GM23248 (cell line): ENCODE results near the gene IPO4. TPM values are rescaled to one million over a fixed set of nuclear protein-coding genes. Genes with fewer than 3 reads are reported as not detected.

Source experiments
- DNase-seq: peaks from one replicate; pipeline ENCODE4 v3.0.0-alpha.2; 2015
- H2AFZ ChIP-seq: fragments of 200-600 bp; sonication (generic); 2 replicates; pipeline ENCODE4 v1.6.1; 2016; ENCODE audit warnings: antibody characterized with exemption
- H3F3A ChIP-seq: fragments of 200-600 bp; sonication (generic); 2 replicates; pipeline ENCODE4 v1.6.1; 2016; ENCODE audit warnings: mild to moderate bottlenecking, antibody characterized with exemption, mixed run types; ENCODE audit not compliant: insufficient read depth
- H3K27ac ChIP-seq: fragments of 200-600 bp; sonication (generic); 2 replicates; pipeline ENCODE4 v1.5.1; 2016; ENCODE audit warnings: mild to moderate bottlenecking
- H3K27me3 ChIP-seq: fragments of 200-600 bp; sonication (generic); replicated peaks from 2 replicates; pipeline ENCODE4 v1.6.1; 2016; ENCODE audit warnings: mild to moderate bottlenecking; ENCODE audit not compliant: insufficient read depth
- H3K36me3 ChIP-seq: fragments of 200-600 bp; sonication (generic); 2 replicates; pipeline ENCODE4 v1.6.1; 2016; ENCODE audit warnings: low read depth, mild to moderate bottlenecking
- H3K4me1 ChIP-seq: fragments of 200-600 bp; sonication (generic); 2 replicates; pipeline ENCODE4 v1.6.1; 2016; ENCODE audit warnings: mild to moderate bottlenecking; ENCODE audit not compliant: insufficient read depth
- H3K4me2 ChIP-seq: fragments of 200-600 bp; sonication (generic); one replicate; pipeline ENCODE4 v1.6.1; 2016; ENCODE audit warnings: mild to moderate bottlenecking; ENCODE audit not compliant: unreplicated experiment
- H3K4me3 ChIP-seq: fragments of 200-600 bp; sonication (generic); 2 replicates; pipeline ENCODE4 v1.5.1; 2016; ENCODE audit warnings: mild to moderate bottlenecking
- H3K79me2 ChIP-seq: fragments of 200-600 bp; sonication (generic); 2 replicates; pipeline ENCODE4 v1.6.1; 2016; ENCODE audit warnings: mild to moderate bottlenecking; ENCODE audit not compliant: insufficient read depth
- H3K9ac ChIP-seq: fragments of 200-600 bp; sonication (generic); 2 replicates; pipeline ENCODE4 v1.6.1; 2016; ENCODE audit warnings: mild to moderate bottlenecking
- H3K9me2 ChIP-seq: fragments of 200-600 bp; sonication (generic); 2 replicates; pipeline ENCODE4 v1.6.1; 2016; ENCODE audit warnings: mixed run types, mild to moderate bottlenecking, moderate library complexity; ENCODE audit not compliant: insufficient read depth
- H3K9me3 ChIP-seq: fragments of 200-600 bp; sonication (generic); one replicate; pipeline ENCODE4 v1.6.1; 2017; ENCODE audit warnings: low read depth
- H4K20me1 ChIP-seq: fragments of 200-600 bp; sonication (generic); 2 replicates; pipeline ENCODE4 v1.6.0; 2016; ENCODE audit not compliant: insufficient read depth
- EZH2 ChIP-seq: fragments of 200-600 bp; sonication (generic); IDR thresholded peaks from 2 replicates; pipeline ENCODE4 v1.6.1; 2018; ENCODE audit warnings: antibody characterized with exemption, mild to moderate bottlenecking; ENCODE audit not compliant: insufficient read depth, poor library complexity, severe bottlenecking
- EZH2phosphoT487 ChIP-seq: fragments of 200-600 bp; sonication (generic); IDR thresholded peaks from 2 replicates; pipeline ENCODE4 v1.6.1; 2018; ENCODE audit warnings: antibody characterized with exemption, moderate library complexity, mild to moderate bottlenecking, low read depth; ENCODE audit not compliant: insufficient read depth
- WGBS, 2 experiments: methylation state at CpG; one replicate each; pipeline ENCODE4 v1.1.6; 2015 to 2017; ENCODE audit warnings: low lambda C conversion rate in 2 of 2, low coverage in 1 of 2; ENCODE audit errors: missing lambda C conversion rate in 2 of 2; 5-methylcytosine and 5-hydroxymethylcytosine counted together
- in situ Hi-C: fragments of 300-500 bp; cut with MboI; formaldehyde crosslinking; loops from 2 replicates; pipeline ENCODE4 v1.15.0; 2020
- polyA plus RNA-seq: library from polyadenylated mRNA; unstranded; fragments of >200 nt; fragmentation: Nextera tagmentation; extraction: Ambion mirVana; gene quantifications from 2 replicates; pipeline ENCODE4 v1.2.1, GENCODE V29; 2016
- total RNA-seq: library from RNA; depleted of rRNA; stranded (reverse); fragments of >200 nt; shearing (Covaris generic); gene quantifications from 2 replicates; pipeline ENCODE4 v1.2.3, GENCODE V29; 2014

Gene IPO4
- total and polyA plus RNA-seq, 2 experiments from 2014 or later: 33.6 to 58.3 TPM

DNA sequence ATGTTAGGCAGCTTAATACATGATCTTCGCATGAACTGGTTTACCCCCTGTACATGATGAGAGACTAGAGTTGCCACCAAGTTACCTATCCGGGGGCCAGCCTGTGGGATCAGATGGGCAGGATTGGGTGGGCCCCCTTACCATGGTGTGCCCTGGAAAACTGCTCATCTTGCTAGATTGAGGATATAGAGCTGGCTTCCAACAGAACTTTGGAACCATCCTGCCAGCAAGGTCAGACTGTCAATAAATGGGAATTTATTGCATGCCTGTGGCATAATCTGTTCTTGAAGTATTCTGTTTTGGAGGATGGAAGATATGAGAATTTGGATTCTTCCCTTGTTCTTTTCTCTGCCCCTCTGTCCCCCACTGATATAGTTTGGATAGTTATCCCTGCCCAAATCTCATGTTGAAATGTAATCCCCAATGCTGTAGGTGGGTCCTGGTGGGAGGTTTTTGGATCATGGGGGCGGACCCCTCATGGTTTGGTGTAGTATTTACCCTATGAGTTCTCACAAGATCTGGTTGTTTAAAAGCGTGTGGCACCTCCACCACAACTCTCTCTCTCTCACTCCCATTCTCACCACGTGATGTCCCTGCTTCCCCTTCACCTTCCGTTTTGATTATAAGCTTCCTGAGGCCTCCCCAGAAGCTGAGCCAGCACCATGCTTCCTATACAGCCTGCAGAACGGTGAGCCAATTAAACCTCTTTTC, 10.4 kb upstream of the IPO4 start:
- H3K4me1 ChIP-seq: peaks cover 13% of the 10 kb centered on the region
- peaks cover 71% of the 10 kb centered on the region for H3K79me2 ChIP-seq
- no peak overlapping the region for H3K4me3 ChIP-seq
- H3K9me2 ChIP-seq: no peaks in the 10 kb centered on the region
- in situ Hi-C loops: no loop called here
- H3K9ac ChIP-seq: no peak overlapping the region
- no peak for DNase-seq
- peaks cover 6% of the 10 kb centered on the region; the same call in 1 of the 2 replicates for H3F3A ChIP-seq
- no peaks in the 10 kb centered on the region for H4K20me1 ChIP-seq
- no peaks in the 10 kb centered on the region for H3K27me3 ChIP-seq
- H3K4me2 ChIP-seq: no peak overlapping the region
- H3K36me3 ChIP-seq: peaks cover 4% of the 10 kb centered on the region; the same call in 1 of the 2 replicates
- no peaks in the 10 kb centered on the region for H3K9me3 ChIP-seq
- H3K27ac ChIP-seq: no peak overlapping the region
- TF ChIP-seq EZH2: no peak
- no peak for TF ChIP-seq EZH2phosphoT487
- 83 to 94% methylated on average over 7 of the region's 7 CpGs for WGBS, 2 experiments
- H2AFZ ChIP-seq: no peak overlapping the region

GRCh38 chr14:24197056-24197450, 8.4 kb upstream of the IPO4 start:
- Histone ChIP-seq H3K9me3 (no peaks in the 10 kb centered on the region), H3K4me2 (peak overlapping the region; percentile 99), H3K36me3 (peaks cover 4% of the 10 kb centered on the region; the same call in 1 of the 2 replicates), H3K9ac (no peak overlapping the region), H3K4me1 (peaks cover 13% of the 10 kb centered on the region), H4K20me1 (no peaks in the 10 kb centered on the region), H3K4me3 (peak overlapping the region; percentile 83; the same call in 1 of the 2 replicates), H3K79me2 (peaks cover 76% of the 10 kb centered on the region), H3K27ac (no peak overlapping the region), H3K9me2 (no peaks in the 10 kb centered on the region), H2AFZ (no peak overlapping the region), H3F3A (peaks cover 6% of the 10 kb centered on the region; the same call in 1 of the 2 replicates), H3K27me3 (no peaks in the 10 kb centered on the region)
- in situ Hi-C loops: no loop called here
- TF ChIP-seq EZH2: no peak
- 95 to 99% methylated on average over 1 to 2 of the region's 2 CpGs for WGBS, 2 experiments
- DNase-seq: no peak

DNA sequence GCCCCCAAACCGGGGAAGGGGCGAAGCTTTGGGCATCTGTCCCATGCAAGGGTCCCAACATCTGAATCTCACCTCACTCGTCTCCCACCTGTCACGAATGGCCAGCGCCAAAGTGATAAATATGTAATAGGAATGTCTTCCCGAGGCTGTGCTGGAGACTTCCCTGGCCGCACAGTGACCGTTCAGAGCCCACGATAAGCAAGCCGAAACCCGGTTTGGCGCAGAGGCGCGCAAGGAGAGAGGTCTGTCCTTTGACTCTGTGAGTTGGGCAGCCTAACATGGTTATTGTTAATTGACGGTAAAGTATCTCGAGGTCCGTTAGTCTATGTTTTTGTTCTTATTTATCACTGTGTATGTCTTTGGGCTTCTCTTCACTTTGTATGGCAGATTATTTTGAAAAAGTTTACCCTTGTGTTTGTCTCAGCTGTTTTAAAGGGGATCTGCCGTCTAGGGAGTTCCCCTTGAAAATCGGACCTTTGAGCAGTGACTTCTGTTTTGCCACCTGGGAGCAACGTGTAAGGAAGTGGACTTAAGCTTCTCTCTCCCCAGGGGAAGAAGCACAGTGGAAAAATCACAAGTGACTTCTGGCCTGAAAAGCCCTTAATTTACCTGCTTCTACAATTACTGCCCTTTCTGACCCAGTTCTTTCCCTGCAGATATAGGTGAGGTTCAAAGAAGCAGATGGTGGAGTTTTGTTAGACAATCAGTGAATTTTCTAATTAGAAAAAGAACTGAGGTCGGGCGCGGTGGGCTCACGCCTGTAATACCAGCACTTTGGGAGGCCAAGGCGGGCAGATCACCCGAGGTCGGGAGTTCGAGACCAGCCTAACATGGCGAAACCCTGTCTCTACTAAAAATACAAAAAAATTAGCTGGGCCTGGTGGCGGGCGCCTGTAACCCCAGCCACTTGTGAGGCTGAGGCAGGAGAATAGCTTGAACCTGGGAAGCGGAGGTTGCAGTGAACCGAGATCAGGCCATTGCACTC, 7.7 kb upstream of the IPO4 start:
- in situ Hi-C loops: no loop called here
- no peaks in the 10 kb centered on the region for H3K27me3 ChIP-seq
- peaks cover 83% of the 10 kb centered on the region for H3K79me2 ChIP-seq

More for the DNA sequence above, 7.7 kb upstream of the IPO4 start:
- peak overlapping the region; percentile 80 for H2AFZ ChIP-seq
- DNase-seq: peak; percentile 58
- no peaks in the 10 kb centered on the region for H3K9me3 ChIP-seq
- peaks cover 13% of the 10 kb centered on the region for H3K4me1 ChIP-seq
- H3F3A ChIP-seq: peaks cover 6% of the 10 kb centered on the region; the same call in 1 of the 2 replicates
- TF ChIP-seq EZH2 (no peak), EZH2phosphoT487 (no peak)
- no peaks in the 10 kb centered on the region for H4K20me1 ChIP-seq
- peaks cover 2% of the 10 kb centered on the region; the same call in 1 of the 2 replicates for H3K36me3 ChIP-seq
- peak overlapping the region; percentile 83 for H3K4me3 ChIP-seq
- WGBS, 2 experiments: 39 to 41% methylated on average over 32 to 33 of the region's 33 CpGs
- H3K27ac ChIP-seq: peak overlapping the region; percentile 81
- no peaks in the 10 kb centered on the region for H3K9me2 ChIP-seq
- peak overlapping the region; percentile 99 for H3K4me2 ChIP-seq
- peak overlapping the region; percentile 94 for H3K9ac ChIP-seq
